WTC11 (cell line): ENCODE measurements around the gene RPS13. TPM values are rescaled to one million over a fixed set of nuclear protein-coding genes. Genes with fewer than 3 reads are reported as not detected.
A peak's percentile ranks its signal among the peaks of the same experiment; 100 is the strongest.

Experiments
- ATAC-seq: fragments of 200-7000 bp; cut with Tn5 transposase; 2 replicates; pipeline ENCODE4 v1.10.0; 2021; ENCODE audit warnings: mild to moderate bottlenecking, moderate library complexity
- CTCF ChIA-PET: fragments of 300-600 bp; sonication (Branson Sonifier 250); formaldehyde crosslinking; loops from one replicate; lab custom pipeline; 2021; ENCODE audit warnings: antibody characterized with exemption; lab: Charles Lee
- POLR2A ChIA-PET: fragments of 350-600 bp; sonication (Branson Sonifier 250); formaldehyde crosslinking; loops from one replicate; lab custom pipeline; 2021; ENCODE audit warnings: antibody characterized with exemption; lab: Charles Lee
- DNase-seq: peaks from one replicate; pipeline ENCODE4 v3.0.0; 2021; ENCODE audit warnings: low spot score
- H3K27ac Mint-ChIP-seq: 2 replicates; pipeline ENCODE4 v1.8.0; 2021; ENCODE audit warnings: mixed read lengths
- H3K27me3 Mint-ChIP-seq: 2 replicates; pipeline ENCODE4 v1.8.0; 2021; ENCODE audit warnings: low read depth, mild to moderate bottlenecking, moderate library complexity, mixed read lengths
- H3K36me3 Mint-ChIP-seq: 2 replicates; pipeline ENCODE4 v1.8.0; 2021; ENCODE audit warnings: mixed read lengths
- H3K4me1 Mint-ChIP-seq: 2 replicates; pipeline ENCODE4 v1.8.0; 2022; ENCODE audit warnings: mixed read lengths
- H3K4me3 Mint-ChIP-seq: 2 replicates; pipeline ENCODE4 v1.8.0; 2021; ENCODE audit warnings: mild to moderate bottlenecking, moderate library complexity, mixed read lengths
- H3K9me3 Mint-ChIP-seq: 2 replicates; pipeline ENCODE4 v1.8.0; 2021; ENCODE audit warnings: mixed read lengths
- ATF1 ChIP-seq: sonication (generic); formaldehyde crosslinking; IDR thresholded peaks from 2 replicates; pipeline ENCODE4 v1.8.1; 2023; ENCODE audit warnings: mild to moderate bottlenecking, moderate library complexity, missing genetic modification reagents
- EMX1 ChIP-seq: fragments of 250-450 bp; sonication (Bioruptor Pico); IDR thresholded peaks from 2 replicates; pipeline ENCODE4 v1.8.0; 2021; ENCODE audit warnings: mild to moderate bottlenecking
- NFATC4 ChIP-seq: fragments of 250-450 bp; sonication (Bioruptor Pico); IDR thresholded peaks from 2 replicates; pipeline ENCODE4 v1.9.0; 2021; ENCODE audit warnings: mild to moderate bottlenecking
- PRRX2 ChIP-seq: fragments of 250-450 bp; sonication (Bioruptor Pico); IDR thresholded peaks from 2 replicates; pipeline ENCODE4 v1.8.0; 2021; ENCODE audit warnings: mild to moderate bottlenecking
- RELA ChIP-seq: sonication (generic); formaldehyde crosslinking; IDR thresholded peaks from 2 replicates; pipeline ENCODE4 v1.8.1; 2022; ENCODE audit warnings: missing genetic modification reagents, mild to moderate bottlenecking, borderline replicate concordance
- SOX15 ChIP-seq: fragments of 250-450 bp; sonication (Bioruptor Pico); IDR thresholded peaks from 2 replicates; pipeline ENCODE4 v1.9.0; 2021; ENCODE audit warnings: mild to moderate bottlenecking
- TCF7 ChIP-seq: sonication (generic); formaldehyde crosslinking; IDR thresholded peaks from 2 replicates; pipeline ENCODE4 v1.8.0; 2022; ENCODE audit warnings: mild to moderate bottlenecking, low read depth, missing genetic modification reagents, moderate library complexity
- TEAD1 ChIP-seq: sonication (generic); formaldehyde crosslinking; IDR thresholded peaks from 2 replicates; pipeline ENCODE4 v1.8.0; 2022; ENCODE audit warnings: mild to moderate bottlenecking, missing genetic modification reagents
- ZBTB21 ChIP-seq: sonication (generic); formaldehyde crosslinking; IDR thresholded peaks from 2 replicates; pipeline ENCODE4 v1.8.1; 2023; ENCODE audit warnings: mild to moderate bottlenecking, missing genetic modification reagents, borderline replicate concordance
- ZNF416 ChIP-seq: fragments of 250-450 bp; sonication (Bioruptor Pico); IDR thresholded peaks from 2 replicates; pipeline ENCODE4 v1.9.0; 2021; ENCODE audit warnings: mild to moderate bottlenecking, inconsistent platforms
- ZNF671 ChIP-seq: fragments of 250-450 bp; sonication (Bioruptor Pico); IDR thresholded peaks from 2 replicates; pipeline ENCODE4 v1.8.0; 2021; ENCODE audit warnings: mild to moderate bottlenecking
- total RNA-seq: library from RNA; stranded (reverse); gene quantifications from 3 replicates; pipeline ENCODE4 v1.2.3, GENCODE V29; 2021
- TF ChIP-seq, protein P1 (sequence below): sonication (generic); formaldehyde crosslinking; IDR thresholded peaks from 2 replicates; pipeline ENCODE4 v1.8.1; 2022; ENCODE audit warnings: mild to moderate bottlenecking, moderate library complexity, missing genetic modification reagents
- TF ChIP-seq, protein P2 (sequence below): sonication (generic); formaldehyde crosslinking; IDR thresholded peaks from 2 replicates; pipeline ENCODE4 v1.8.1; 2023; ENCODE audit warnings: mild to moderate bottlenecking, missing genetic modification reagents, moderate library complexity
- TF ChIP-seq, protein P3 (sequence below): fragments of 250-450 bp; sonication (Bioruptor Pico); IDR thresholded peaks from 2 replicates; pipeline ENCODE4 v1.9.0; 2021; ENCODE audit warnings: mild to moderate bottlenecking, borderline replicate concordance
- TF ChIP-seq, protein P4 (sequence below): fragments of 250-450 bp; sonication (Bioruptor Pico); IDR thresholded peaks from 2 replicates; pipeline ENCODE4 v1.9.0; 2021; ENCODE audit warnings: mild to moderate bottlenecking
- TF ChIP-seq, protein P5 (sequence below): fragments of 250-450 bp; sonication (Bioruptor Pico); IDR thresholded peaks from 2 replicates; pipeline ENCODE4 v1.8.0; 2021; ENCODE audit warnings: mild to moderate bottlenecking
- TF ChIP-seq, protein P6 (sequence below): sonication (generic); formaldehyde crosslinking; IDR thresholded peaks from 2 replicates; pipeline ENCODE4 v1.8.0; 2023; ENCODE audit warnings: mild to moderate bottlenecking, missing genetic modification reagents
- TF ChIP-seq, protein P7 (sequence below): fragments of 250-450 bp; sonication (Bioruptor Pico); conservative IDR thresholded peaks from 2 replicates; pipeline ENCODE4 v1.9.0; 2021; ENCODE audit warnings: mild to moderate bottlenecking

Gene RPS13
- total RNA-seq, 1 experiment from 2014 or later: 1,200 TPM

DNA sequence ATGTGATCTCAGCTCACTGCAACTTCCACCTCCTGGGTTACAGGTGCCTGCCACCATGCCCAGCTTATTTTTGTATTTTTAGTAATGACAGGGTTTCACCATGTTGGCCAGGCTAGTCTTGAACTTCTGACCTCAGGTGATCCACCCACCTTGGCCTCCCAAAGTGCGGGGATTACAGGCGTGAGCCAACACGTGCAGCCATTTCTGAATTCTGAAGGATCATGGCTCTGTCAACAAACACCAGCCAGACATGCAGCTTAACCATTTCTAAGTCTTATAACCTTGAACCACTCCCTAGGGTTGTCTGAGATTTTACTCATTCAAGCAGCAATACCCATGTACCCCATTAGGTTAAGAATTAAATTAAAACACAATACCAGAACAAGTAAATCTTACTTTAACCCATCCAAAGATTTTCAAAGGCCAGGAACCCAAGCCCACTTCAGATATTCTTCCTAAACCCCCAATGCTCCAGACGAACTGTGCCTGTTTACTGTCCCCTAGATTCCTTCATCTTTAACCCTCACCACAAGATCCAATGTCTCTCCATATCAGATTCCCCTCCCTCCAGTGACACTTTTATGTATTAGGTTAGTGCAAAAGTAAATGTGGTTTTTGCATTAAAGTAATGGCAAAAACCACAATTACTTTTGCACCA is 4.0 kb downstream of the RPS13 start:
- DNase-seq (no peak), ATAC-seq (no peak)
- H3K27ac Mint-ChIP-seq: peak overlapping the region; percentile 8
- H3K27me3 Mint-ChIP-seq: no peaks in the 10 kb centered on the region
- peaks cover 37% of the 10 kb centered on the region for H3K36me3 Mint-ChIP-seq
- ChIA-PET POLR2A (interaction anchor here (0.7 to 0.8 kb wide), 2 partner anchors 238 to 1653 kb away, joined by 3 to 6 read pairs; partner anchors contain the start of gene IGSF22), CTCF (no interaction called here)
- H3K9me3 Mint-ChIP-seq: no peaks in the 10 kb centered on the region
- H3K4me3 Mint-ChIP-seq: no peak overlapping the region
- peaks cover 21% of the 10 kb centered on the region for H3K4me1 Mint-ChIP-seq
- TF ChIP-seq, protein P1, sequence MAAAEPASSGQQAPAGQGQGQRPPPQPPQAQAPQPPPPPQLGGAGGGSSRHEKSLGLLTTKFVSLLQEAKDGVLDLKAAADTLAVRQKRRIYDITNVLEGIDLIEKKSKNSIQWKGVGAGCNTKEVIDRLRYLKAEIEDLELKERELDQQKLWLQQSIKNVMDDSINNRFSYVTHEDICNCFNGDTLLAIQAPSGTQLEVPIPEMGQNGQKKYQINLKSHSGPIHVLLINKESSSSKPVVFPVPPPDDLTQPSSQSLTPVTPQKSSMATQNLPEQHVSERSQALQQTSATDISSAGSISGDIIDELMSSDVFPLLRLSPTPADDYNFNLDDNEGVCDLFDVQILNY (CRISPR knock-in tag): no peak
- TF ChIP-seq, protein P2, sequence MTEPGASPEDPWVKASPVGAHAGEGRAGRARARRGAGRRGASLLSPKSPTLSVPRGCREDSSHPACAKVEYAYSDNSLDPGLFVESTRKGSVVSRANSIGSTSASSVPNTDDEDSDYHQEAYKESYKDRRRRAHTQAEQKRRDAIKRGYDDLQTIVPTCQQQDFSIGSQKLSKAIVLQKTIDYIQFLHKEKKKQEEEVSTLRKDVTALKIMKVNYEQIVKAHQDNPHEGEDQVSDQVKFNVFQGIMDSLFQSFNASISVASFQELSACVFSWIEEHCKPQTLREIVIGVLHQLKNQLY (CRISPR knock-in tag): no peak
- TF ChIP-seq, protein P3, sequence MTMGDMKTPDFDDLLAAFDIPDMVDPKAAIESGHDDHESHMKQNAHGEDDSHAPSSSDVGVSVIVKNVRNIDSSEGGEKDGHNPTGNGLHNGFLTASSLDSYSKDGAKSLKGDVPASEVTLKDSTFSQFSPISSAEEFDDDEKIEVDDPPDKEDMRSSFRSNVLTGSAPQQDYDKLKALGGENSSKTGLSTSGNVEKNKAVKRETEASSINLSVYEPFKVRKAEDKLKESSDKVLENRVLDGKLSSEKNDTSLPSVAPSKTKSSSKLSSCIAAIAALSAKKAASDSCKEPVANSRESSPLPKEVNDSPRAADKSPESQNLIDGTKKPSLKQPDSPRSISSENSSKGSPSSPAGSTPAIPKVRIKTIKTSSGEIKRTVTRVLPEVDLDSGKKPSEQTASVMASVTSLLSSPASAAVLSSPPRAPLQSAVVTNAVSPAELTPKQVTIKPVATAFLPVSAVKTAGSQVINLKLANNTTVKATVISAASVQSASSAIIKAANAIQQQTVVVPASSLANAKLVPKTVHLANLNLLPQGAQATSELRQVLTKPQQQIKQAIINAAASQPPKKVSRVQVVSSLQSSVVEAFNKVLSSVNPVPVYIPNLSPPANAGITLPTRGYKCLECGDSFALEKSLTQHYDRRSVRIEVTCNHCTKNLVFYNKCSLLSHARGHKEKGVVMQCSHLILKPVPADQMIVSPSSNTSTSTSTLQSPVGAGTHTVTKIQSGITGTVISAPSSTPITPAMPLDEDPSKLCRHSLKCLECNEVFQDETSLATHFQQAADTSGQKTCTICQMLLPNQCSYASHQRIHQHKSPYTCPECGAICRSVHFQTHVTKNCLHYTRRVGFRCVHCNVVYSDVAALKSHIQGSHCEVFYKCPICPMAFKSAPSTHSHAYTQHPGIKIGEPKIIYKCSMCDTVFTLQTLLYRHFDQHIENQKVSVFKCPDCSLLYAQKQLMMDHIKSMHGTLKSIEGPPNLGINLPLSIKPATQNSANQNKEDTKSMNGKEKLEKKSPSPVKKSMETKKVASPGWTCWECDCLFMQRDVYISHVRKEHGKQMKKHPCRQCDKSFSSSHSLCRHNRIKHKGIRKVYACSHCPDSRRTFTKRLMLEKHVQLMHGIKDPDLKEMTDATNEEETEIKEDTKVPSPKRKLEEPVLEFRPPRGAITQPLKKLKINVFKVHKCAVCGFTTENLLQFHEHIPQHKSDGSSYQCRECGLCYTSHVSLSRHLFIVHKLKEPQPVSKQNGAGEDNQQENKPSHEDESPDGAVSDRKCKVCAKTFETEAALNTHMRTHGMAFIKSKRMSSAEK (CRISPR knock-in tag): peak; percentile 61; the same call in 1 of the 2 replicates
- TF ChIP-seq, protein P4, sequence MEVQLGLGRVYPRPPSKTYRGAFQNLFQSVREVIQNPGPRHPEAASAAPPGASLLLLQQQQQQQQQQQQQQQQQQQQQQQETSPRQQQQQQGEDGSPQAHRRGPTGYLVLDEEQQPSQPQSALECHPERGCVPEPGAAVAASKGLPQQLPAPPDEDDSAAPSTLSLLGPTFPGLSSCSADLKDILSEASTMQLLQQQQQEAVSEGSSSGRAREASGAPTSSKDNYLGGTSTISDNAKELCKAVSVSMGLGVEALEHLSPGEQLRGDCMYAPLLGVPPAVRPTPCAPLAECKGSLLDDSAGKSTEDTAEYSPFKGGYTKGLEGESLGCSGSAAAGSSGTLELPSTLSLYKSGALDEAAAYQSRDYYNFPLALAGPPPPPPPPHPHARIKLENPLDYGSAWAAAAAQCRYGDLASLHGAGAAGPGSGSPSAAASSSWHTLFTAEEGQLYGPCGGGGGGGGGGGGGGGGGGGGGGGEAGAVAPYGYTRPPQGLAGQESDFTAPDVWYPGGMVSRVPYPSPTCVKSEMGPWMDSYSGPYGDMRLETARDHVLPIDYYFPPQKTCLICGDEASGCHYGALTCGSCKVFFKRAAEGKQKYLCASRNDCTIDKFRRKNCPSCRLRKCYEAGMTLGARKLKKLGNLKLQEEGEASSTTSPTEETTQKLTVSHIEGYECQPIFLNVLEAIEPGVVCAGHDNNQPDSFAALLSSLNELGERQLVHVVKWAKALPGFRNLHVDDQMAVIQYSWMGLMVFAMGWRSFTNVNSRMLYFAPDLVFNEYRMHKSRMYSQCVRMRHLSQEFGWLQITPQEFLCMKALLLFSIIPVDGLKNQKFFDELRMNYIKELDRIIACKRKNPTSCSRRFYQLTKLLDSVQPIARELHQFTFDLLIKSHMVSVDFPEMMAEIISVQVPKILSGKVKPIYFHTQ: peak; percentile 92
- TF ChIP-seq PRRX2 (CRISPR knock-in tag) (peak; percentile 63), TCF7 (no peak), ZNF416 (CRISPR knock-in tag) (no peak), ZBTB21 (no peak), TEAD1 (CRISPR knock-in tag) (no peak), NFATC4 (CRISPR knock-in tag) (peak; percentile 78; the same call in 1 of the 2 replicates), SOX15 (CRISPR knock-in tag) (no peak), RELA (no peak), ATF1 (CRISPR knock-in tag) (no peak), ZNF671 (CRISPR knock-in tag) (peak; percentile 89), EMX1 (CRISPR knock-in tag) (peak; percentile 92)
- TF ChIP-seq, protein P5, sequence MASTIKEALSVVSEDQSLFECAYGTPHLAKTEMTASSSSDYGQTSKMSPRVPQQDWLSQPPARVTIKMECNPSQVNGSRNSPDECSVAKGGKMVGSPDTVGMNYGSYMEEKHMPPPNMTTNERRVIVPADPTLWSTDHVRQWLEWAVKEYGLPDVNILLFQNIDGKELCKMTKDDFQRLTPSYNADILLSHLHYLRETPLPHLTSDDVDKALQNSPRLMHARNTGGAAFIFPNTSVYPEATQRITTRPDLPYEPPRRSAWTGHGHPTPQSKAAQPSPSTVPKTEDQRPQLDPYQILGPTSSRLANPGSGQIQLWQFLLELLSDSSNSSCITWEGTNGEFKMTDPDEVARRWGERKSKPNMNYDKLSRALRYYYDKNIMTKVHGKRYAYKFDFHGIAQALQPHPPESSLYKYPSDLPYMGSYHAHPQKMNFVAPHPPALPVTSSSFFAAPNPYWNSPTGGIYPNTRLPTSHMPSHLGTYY (CRISPR knock-in tag): peak; percentile 75
- TF ChIP-seq, protein P6, sequence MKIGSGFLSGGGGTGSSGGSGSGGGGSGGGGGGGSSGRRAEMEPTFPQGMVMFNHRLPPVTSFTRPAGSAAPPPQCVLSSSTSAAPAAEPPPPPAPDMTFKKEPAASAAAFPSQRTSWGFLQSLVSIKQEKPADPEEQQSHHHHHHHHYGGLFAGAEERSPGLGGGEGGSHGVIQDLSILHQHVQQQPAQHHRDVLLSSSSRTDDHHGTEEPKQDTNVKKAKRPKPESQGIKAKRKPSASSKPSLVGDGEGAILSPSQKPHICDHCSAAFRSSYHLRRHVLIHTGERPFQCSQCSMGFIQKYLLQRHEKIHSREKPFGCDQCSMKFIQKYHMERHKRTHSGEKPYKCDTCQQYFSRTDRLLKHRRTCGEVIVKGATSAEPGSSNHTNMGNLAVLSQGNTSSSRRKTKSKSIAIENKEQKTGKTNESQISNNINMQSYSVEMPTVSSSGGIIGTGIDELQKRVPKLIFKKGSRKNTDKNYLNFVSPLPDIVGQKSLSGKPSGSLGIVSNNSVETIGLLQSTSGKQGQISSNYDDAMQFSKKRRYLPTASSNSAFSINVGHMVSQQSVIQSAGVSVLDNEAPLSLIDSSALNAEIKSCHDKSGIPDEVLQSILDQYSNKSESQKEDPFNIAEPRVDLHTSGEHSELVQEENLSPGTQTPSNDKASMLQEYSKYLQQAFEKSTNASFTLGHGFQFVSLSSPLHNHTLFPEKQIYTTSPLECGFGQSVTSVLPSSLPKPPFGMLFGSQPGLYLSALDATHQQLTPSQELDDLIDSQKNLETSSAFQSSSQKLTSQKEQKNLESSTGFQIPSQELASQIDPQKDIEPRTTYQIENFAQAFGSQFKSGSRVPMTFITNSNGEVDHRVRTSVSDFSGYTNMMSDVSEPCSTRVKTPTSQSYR (CRISPR knock-in tag): no peak
- TF ChIP-seq, protein P7, sequence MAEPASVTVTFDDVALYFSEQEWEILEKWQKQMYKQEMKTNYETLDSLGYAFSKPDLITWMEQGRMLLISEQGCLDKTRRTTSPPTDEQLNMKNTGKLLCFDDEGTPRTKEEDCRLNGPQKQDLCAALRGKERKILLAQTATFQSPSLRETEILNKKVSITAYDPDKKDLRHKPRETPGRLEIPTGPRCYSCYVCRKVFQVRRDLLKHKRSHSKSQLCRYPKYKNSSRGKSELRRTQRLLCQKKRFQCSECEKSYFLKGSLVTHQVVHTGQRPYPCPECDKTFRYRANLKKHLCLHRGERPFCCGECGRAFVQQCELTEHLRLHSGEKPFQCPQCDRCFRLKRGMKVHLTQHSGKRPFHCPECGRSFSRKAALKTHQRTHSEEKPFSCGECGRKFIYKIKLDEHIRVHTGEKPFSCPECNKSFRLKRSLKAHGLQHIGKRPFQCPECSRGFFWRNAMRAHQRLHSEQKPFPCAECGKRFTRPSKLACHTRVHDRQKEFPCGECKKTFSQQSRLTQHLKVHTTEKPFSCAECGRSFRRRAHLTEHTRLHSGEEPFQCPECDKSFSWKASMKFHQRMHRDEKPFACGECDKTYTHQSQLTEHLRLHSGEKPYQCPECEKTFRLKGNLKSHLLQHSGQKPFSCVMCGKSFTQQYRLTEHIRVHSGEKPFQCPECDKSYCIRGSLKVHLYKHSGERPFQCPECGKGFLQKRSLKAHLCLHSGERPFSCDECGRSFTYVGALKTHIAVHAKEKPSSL (CRISPR knock-in tag): peak; percentile 68; the same call in 1 of the 2 replicates
